ENCODE measurements around the gene HNRNPL. TPM values are rescaled to one million over a fixed set of nuclear protein-coding genes. Genes with fewer than 3 reads are reported as not detected.

Gene HNRNPL
- total and polyA plus RNA-seq, 9 of the 15 experiments (the other 6 are each of a cell fraction or from before 2014, with no cell fraction given) = 39.5 to 610 (median 299) TPM

- TF ChIP-seq TRIM25 (IDR thresholded peaks at IDR 0.05; ENCODE audit: borderline replicate concordance) (no peak), NFRKB (IDR thresholded peaks at IDR 0.05; ENCODE audit: low read depth) (peak; percentile 48; the same call in 1 of the 2 replicates), RNF219 (CRISPR knock-in tag; IDR thresholded peaks at IDR 0.05) (no peak), ZNF282 (CRISPR knock-in tag; IDR thresholded peaks at IDR 0.05) (no peak), ZNF253 (CRISPR knock-in tag; conservative IDR thresholded peaks at IDR 0.05) (no peak), ILF3 (IDR thresholded peaks at IDR 0.05; ENCODE audit: borderline replicate concordance) (no peak), SMARCA4 (IDR thresholded peaks at IDR 0.05) (0 out of 2 replicates have a peak, but pooled peaks have one; percentile 43), RNF2 (IDR thresholded peaks at IDR 0.05) (no peak), SMARCE1 (IDR thresholded peaks at IDR 0.05) (0 out of 2 replicates have a peak, but pooled peaks have one; percentile 18), MAZ (CRISPR knock-in tag; conservative IDR thresholded peaks at IDR 0.05 in 1 of 2, IDR thresholded peaks at IDR 0.05 in 1 of 2) (peak; percentile 47 to 63; a peak in 2 of 4 replicates), HMGXB4 (CRISPR knock-in tag; IDR thresholded peaks at IDR 0.05) (no peak)
- TF ChIP-seq, protein P1, sequence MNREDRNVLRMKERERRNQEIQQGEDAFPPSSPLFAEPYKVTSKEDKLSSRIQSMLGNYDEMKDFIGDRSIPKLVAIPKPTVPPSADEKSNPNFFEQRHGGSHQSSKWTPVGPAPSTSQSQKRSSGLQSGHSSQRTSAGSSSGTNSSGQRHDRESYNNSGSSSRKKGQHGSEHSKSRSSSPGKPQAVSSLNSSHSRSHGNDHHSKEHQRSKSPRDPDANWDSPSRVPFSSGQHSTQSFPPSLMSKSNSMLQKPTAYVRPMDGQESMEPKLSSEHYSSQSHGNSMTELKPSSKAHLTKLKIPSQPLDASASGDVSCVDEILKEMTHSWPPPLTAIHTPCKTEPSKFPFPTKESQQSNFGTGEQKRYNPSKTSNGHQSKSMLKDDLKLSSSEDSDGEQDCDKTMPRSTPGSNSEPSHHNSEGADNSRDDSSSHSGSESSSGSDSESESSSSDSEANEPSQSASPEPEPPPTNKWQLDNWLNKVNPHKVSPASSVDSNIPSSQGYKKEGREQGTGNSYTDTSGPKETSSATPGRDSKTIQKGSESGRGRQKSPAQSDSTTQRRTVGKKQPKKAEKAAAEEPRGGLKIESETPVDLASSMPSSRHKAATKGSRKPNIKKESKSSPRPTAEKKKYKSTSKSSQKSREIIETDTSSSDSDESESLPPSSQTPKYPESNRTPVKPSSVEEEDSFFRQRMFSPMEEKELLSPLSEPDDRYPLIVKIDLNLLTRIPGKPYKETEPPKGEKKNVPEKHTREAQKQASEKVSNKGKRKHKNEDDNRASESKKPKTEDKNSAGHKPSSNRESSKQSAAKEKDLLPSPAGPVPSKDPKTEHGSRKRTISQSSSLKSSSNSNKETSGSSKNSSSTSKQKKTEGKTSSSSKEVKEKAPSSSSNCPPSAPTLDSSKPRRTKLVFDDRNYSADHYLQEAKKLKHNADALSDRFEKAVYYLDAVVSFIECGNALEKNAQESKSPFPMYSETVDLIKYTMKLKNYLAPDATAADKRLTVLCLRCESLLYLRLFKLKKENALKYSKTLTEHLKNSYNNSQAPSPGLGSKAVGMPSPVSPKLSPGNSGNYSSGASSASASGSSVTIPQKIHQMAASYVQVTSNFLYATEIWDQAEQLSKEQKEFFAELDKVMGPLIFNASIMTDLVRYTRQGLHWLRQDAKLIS (CRISPR knock-in tag; IDR thresholded peaks at IDR 0.05) = no peak
- TF ChIP-seq, protein P2, sequence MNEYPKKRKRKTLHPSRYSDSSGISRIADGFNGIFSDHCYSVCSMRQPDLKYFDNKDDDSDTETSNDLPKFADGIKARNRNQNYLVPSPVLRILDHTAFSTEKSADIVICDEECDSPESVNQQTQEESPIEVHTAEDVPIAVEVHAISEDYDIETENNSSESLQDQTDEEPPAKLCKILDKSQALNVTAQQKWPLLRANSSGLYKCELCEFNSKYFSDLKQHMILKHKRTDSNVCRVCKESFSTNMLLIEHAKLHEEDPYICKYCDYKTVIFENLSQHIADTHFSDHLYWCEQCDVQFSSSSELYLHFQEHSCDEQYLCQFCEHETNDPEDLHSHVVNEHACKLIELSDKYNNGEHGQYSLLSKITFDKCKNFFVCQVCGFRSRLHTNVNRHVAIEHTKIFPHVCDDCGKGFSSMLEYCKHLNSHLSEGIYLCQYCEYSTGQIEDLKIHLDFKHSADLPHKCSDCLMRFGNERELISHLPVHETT (CRISPR knock-in tag; conservative IDR thresholded peaks at IDR 0.05 in 1 of 2, IDR thresholded peaks at IDR 0.05 in 1 of 2) = peak in 1 of 2 experiments; percentile 96; a peak in 2 of 4 replicates
Observed at GRCh38 chr19:38852231-38853044, 2.7 kb upstream of the HNRNPL start (continued).
